ENCODE results near the gene OR7A10.
"Not testable (repeated sequence)": the region's sequence is repeated elsewhere in the genome, so short reads cannot be mapped to it uniquely, and the experiment has no call there.

The OR7A10 gene

DNA sequence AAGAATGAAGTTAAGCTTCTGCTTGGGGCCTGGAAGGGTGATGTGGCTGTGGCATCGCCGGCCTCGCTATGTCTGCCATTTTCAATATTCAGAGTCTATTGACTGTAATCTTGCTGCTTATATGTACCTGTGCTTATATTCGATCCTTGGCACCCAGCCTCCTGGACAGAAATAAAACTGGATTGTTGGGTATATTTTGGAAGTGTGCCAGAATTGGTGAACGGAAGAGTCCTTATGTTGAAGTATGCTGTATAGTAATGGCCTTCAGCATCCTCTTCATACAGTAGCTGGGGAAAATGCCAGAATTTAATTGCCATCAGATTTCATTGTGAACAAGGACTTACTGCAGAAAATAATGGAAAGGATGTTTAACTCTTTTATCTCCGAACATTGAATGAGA lies 56.5 kb downstream of the OR7A10 start:
- DNase-seq: not testable (repeated sequence)

All from Kasumi-1 (cell line).